Measurements from ENCODE around the gene PNMT.

Gene PNMT

DNA sequence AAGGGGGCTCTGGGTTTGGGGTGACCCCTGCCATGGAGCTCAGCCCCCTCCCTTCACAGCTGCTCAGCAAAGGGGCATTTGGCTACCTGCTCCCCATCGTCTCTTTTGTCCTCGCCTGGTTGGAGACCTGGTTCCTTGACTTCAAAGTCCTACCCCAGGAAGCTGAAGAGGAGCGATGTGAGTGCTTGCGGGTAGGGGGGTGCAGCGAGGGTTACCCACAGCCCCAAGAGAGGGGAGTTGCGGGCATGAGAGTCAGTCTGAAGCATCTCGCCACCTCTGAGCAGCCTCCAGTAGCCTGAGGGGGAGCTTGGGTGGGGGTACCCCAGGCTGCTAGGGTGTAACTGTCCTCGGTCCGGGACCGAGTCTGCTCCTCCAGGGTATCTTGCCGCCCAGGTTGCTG lies 9.9 kb upstream of the PNMT start:
- DNase-seq = no peak

GRCh38 chr17:39658760-39659159 lies 9.5 kb upstream of the PNMT start:
- DNase-seq = no peak

GRCh38 chr17:39659279-39660010 lies 8.8 kb upstream of the PNMT start:
- DNase-seq = no peak

- DNase-seq = no peak
Observed at GRCh38 chr17:39660011-39660360, 8.3 kb upstream of the PNMT start.

DNA sequence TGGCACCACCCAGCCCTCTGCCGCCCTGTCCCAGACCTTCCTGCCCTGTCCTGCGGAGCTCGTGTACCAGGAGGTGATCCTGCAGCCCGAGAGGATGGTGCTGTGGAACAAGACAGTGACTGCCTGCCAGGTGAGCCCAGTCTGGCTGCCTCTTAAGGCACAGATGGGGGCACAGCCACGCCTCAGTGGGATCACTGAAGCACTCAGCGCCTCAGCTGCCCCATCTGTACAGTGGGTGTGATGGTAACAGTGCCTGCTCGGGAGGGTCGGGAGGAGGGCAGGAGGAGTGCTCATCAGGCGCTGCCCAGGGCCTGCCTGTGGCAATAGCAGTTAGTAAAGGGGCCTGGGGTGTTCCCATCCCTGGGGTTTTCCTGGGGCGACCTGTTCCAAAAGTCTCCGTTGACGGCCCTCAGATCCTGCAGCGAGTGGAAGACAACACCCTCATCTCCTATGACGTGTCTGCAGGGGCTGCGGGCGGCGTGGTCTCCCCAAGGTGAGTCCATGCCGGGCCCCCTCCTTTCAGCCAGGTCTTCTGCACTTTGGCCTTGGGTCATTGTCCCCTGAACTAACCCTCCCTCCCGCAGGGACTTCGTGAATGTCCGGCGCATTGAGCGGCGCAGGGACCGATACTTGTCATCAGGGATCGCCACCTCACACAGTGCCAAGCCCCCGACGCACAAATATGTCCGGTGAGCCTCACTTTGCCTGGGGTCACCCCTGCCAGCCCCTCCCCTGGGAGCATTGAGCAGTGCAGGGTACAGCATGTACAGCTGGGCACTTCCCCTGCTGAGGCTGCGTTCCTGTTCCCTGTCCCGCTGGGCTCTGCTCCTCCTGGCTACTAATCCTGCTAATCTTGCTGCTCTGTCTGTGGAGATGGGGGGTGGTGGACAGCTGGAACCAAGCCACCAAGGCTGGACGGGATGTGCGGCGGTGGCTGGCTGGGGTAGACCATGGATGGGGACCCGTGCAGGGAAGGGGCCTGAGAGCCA lies 7.6 kb upstream of the PNMT start:
- no peak for DNase-seq

GRCh38 chr17:39661744-39662541 lies 6.3 kb upstream of the PNMT start:
- DNase-seq = no peak

DNA sequence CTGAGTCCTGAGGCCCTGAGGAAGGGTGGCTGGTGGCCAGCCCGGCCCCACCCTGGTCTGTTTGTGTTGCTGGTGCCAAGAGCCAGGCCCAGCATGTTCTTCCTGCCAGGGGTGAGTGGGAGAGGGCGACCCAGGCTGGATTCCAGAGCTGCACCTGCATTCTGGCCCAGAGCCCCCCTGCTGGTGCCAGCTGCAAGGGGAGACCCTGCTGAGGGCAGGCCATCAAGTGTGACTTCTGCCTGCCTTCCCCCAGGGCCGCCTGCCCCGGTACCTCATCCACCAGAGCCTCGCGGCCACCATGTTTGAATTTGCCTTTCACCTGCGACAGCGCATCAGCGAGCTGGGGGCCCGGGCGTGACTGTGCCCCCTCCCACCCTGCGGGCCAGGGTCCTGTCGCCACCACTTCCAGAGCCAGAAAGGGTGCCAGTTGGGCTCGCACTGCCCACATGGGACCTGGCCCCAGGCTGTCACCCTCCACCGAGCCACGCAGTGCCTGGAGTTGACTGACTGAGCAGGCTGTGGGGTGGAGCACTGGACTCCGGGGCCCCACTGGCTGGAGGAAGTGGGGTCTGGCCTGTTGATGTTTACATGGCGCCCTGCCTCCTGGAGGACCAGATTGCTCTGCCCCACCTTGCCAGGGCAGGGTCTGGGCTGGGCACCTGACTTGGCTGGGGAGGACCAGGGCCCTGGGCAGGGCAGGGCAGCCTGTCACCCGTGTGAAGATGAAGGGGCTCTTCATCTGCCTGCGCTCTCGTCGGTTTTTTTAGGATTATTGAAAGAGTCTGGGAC lies 5.5 kb upstream of the PNMT start:
- DNase-seq = no peak

DNA sequence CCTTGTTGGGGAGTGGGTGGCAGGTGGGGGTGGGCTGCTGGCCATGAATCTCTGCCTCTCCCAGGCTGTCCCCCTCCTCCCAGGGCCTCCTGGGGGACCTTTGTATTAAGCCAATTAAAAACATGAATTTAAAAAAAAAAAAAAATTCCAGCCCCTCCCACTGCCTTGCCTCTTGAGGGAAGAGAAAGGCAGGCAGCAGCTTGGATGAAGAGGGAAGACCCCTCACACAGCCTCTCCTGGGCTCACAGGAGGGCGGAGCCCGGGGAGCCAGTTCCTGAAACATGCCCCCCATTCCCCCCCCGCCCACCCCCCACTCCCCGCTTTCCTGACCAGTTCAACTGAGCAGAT lies 4.9 kb upstream of the PNMT start:
- DNase-seq = no peak

DNA sequence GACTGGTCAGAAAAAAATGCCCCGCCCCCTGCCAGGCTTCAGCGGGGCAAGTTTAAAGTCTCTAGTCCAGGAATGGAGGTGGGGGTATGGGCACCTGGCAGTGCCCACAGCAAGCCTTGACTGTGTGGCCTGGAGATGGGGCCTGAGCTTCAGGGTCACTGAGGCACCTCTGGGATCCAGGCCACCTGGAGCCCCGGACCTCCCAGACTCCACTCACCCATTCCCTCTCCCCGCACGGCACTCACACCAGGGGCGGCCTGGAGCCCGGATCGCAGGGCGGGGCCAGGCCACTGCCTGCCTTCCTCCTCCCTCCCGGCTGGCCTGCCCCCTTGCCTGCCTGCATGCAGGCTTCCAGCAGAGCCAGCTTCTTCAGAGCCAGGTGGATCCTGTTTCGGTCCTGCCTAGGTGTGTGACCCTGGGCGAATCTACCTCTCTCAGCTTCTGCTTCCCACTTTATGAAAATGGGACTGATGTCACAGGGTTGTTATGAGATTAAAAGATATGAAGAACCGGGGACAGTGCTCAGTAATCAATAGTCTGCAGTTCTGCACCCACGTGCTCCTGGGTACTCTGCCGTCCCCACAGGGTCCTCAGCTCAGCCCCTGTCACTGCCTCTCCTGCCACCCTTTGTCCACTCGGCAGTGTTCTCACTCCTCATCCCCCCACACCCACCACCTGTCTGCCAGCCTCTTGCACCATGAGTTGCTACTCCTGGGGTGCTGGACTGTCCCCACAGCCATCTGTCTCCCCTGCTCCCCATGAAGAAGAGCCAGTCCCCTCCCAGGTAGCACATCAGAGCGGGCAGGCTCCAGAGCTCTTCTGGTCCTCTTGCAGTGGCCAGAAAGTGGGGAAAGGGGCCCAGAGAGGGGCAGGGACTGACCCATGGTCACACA lies 4.3 kb upstream of the PNMT start:
- DNase-seq = no peak

DNA sequence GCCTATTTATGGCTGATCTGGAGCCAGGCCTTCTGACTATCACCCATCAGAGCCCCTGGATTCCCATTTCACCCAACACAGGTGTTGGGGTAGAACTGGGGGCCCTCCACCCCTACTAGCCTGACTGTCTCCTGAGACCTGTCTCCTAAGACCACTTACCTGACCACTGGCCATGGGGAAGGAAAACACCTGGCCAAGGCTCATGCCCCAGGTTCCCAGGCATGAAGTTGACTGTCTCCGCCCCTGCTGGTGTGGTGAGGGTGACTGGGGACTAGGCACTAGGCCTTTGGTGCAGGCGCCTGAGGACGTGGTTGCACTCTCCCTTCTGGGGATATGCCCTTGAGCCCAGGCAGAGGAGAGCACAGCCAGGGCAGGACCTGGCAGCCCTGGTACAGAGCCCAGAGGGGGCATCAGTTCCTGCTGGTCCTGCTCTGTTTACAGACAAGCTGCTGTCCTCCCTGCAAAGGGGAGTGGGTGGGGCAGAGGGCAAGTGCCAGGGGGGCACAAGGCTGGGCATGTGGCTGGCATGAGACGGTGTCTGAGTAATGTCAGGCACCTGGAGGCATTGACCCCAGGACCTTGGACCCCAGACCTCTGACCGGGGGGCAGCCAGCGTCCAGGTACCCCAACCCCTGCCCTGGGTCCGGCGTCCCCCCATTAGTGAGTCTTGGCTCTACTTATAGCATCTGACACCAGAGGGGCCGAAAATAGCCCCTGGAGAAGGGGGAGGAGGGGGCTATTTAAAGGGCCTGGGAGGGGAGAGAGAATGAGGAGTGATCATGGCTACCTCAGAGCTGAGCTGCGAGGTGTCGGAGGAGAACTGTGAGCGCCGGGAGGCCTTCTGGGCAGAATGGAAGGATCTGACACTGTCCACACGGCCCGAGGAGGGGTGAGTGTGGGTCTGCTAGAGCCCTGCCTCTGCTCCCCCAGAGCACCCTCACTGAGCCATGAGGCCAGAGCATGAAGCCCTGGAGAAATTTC lies 3.4 kb upstream of the PNMT start, which contains the start of gene TCAP:
Gene TCAP, plus strand, starts transcription at position 769 of the 981 bp plus-strand sequence. Its CDS starts 11 bp downstream, at position 780.
- DNase-seq = no peak

DNA sequence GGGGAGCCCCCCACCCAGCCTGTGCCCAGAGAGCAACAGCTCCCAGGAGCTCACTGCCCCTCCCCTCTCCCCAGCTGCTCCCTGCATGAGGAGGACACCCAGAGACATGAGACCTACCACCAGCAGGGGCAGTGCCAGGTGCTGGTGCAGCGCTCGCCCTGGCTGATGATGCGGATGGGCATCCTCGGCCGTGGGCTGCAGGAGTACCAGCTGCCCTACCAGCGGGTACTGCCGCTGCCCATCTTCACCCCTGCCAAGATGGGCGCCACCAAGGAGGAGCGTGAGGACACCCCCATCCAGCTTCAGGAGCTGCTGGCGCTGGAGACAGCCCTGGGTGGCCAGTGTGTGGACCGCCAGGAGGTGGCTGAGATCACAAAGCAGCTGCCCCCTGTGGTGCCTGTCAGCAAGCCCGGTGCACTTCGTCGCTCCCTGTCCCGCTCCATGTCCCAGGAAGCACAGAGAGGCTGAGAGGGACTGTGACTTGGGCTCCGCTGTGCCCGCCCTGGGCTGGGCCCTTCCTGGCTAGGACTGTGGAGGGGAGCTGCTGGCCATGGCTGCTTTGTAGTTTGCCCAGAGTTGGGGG lies 2.5 kb upstream of the PNMT start:
- DNase-seq = no peak

DNA sequence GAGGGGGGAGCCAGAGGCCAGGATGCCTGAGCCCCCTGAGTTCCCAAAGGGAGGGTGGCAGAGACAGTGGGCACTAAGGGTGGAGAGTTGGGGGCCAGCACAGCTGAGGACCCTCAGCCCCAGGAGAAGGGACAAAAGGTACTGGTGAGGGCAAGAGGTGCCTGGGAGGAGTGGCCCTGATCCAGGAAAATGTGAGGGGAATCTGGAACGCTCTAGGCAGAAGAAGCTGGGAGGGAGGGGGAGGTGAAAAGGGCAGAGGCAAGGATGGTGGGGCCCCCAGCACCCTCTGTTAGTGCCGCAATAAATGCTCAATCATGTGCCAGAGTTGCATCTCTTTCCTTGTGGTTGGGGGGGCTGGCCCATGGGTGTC lies 2.0 kb upstream of the PNMT start:
- DNase-seq = no peak

DNA sequence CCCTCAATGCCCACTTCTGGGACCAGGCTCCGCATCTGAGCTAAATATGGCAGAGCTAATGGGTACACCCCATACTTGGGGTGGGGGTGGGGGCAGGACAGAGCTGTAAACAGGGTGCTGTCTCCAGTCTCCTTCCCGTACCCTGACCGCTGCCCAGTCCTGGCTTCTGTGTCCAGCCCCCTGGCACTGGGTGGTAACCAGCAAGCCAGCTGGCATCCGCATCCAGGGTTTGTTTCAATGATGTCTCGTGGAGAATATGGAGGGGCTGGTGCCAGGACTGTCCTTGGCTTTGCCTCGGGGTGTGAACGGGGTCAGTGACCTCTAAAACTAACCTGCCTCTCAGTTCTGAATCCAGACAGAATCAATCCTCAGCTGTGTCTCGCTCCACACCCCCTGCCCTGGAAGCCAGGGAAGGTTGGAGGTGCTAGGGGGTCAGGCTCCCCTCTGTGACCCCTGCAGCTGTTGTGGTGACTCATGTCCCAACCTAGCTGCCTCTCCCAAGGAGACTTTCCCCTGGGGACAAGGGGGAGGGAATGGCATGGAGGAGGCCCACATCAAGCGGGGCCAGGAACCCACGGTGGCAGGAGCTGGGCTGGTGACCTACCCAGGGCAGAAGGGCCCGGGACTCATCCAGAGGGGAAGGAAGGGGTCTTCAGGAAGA lies 1.5 kb upstream of the PNMT start:
- no peak for DNase-seq

DNA sequence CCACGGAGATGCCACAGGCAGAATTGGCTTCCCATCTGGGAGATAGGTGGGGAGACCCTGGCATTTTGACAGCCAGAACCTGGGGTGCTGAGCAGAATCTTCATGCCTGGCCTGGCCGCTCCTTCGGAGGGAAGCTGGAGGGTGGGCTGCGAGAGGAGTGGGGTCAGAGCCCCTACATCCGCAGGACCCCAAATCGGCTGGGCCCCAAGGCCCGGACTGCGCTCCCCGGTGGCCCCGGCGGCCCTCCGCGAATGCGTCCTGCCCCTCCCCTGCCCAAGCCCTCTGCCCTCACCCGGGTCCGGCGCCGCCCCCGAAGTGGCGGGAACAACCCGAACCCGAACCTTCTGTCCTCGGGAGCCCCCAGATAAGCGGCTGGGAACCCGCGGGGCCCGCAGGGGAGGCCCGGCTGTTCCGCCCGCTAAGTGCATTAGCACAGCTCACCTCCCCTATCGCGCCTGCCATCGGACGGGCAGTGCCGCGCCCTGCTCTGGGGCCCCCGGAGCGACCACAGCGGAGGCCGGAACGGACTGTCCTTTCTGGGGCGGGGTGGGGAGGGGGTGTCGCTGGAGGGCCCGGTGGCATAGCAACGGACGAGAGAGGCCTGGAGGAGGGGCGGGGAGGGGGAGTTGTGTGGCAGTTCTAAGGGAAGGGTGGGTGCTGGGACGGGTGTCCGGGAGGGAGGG lies 850 bp upstream of the PNMT start:
- DNase-seq = no peak

DNA sequence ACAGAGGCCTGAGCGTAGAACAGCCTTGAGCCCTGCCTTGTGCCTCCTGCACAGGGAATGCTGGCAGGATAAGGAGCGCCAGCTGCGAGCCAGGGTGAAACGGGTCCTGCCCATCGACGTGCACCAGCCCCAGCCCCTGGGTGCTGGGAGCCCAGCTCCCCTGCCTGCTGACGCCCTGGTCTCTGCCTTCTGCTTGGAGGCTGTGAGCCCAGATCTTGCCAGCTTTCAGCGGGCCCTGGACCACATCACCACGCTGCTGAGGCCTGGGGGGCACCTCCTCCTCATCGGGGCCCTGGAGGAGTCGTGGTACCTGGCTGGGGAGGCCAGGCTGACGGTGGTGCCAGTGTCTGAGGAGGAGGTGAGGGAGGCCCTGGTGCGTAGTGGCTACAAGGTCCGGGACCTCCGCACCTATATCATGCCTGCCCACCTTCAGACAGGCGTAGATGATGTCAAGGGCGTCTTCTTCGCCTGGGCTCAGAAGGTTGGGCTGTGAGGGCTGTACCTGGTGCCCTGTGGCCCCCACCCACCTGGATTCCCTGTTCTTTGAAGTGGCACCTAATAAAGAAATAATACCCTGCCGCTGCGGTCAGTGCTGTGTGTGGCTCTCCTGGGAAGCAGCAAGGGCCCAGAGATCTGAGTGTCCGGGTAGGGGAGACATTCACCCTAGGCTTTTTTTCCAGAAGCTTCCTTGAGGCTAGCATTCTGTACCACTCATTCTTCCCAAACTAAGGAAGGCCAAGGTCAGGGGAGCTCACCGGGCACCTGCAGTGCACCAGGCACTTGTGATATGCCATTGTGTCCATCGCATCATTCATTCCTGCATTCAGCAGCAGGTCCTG lies 1.9 kb downstream of the PNMT start:
- no peak for DNase-seq

DNA sequence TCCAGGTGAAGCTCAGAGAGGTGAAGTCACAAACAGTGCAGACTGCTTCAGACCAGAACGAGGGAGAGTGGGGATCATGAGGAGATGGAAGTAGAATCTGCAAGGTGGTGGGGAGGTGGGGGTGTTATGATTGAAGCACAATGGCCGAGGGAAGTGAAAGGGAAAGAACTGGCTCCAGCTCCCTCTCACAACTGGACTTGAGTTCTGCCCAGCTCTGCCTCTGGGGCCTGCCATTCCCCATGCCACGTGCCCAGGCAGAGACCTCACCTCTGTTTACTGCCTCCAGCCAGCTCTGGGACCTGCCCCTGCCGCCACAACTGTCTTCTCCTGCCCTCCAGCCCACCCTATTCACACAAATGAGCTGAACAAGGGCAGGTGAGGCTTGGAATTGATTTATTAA lies 2.5 kb downstream of the PNMT start:
- DNase-seq = no peak

- no peak for DNase-seq
Observed at GRCh38 chr17:39671651-39672521, 3.6 kb downstream of the PNMT start.
